Fibroblast of lung (primary cell): ENCODE results near the gene SAV1.

Experiments
- CTCF ChIP-seq, 2 donors: IDR thresholded peaks in 1 of 2; conservative IDR thresholded peaks in 1 of 2; 1 replicate in 1 of 2; 2 replicates in 1 of 2; pipeline ENCODE4 v1.5.1; 2011 to 2012; ENCODE audit warnings: low read length in 2 of 2, control low read depth in 1 of 2, inconsistent platforms in 1 of 2, low read depth in 1 of 2, mild to moderate bottlenecking in 1 of 2
- EZH2 ChIP-seq: IDR thresholded peaks from 2 replicates; pipeline ENCODE4 v1.5.1; 2012; ENCODE audit warnings: low read length, control low read depth, mild to moderate bottlenecking; ENCODE audit errors: missing control alignments

GRCh38 chr14:50605766-50606165 lies 62.3 kb downstream of the SAV1 start:
- TF ChIP-seq CTCF (conservative IDR thresholded peaks at IDR 0.05 in 1 of 2, IDR thresholded peaks at IDR 0.05 in 1 of 2; ENCODE audit: low read depth in 1 of 2, low read length in 2 of 2): no peak
- no peak for TF ChIP-seq EZH2
